Endothelial cell of umbilical vein (primary cell): ENCODE data around the gene TAB3. TPM values are rescaled to one million over a fixed set of nuclear protein-coding genes. Genes with fewer than 3 reads are reported as not detected.

Source experiments
- BruUV-seq: library from RNA; stranded (reverse); fragments of 400-500 nt; replicated peaks from 2 replicates; lab custom pipeline; 2021; lab: Mats Ljungman, UMichigan
- CTCF ChIA-PET: fragments of 300-600, 350-600 bp; sonication (Branson Sonifier 250); formaldehyde crosslinking; loops from one replicate; lab custom pipeline; 2021; ENCODE audit warnings: antibody characterized with exemption, inconsistent platforms; lab: Charles Lee
- POLR2A ChIA-PET: fragments of 300-600, 350-600 bp; sonication (Branson Sonifier 250); formaldehyde crosslinking; loops from one replicate; lab custom pipeline; 2021; ENCODE audit warnings: antibody characterized with exemption, inconsistent platforms; lab: Charles Lee
- DNase-seq: peaks from one replicate; pipeline ENCODE4 v3.0.0-alpha.2; 2011; ENCODE audit warnings: low read depth, low spot score
- FAIRE-seq: peaks from 2 replicates; lab custom pipeline; 2011; peaks lifted over from hg19 to GRCh38; lab: Jason Lieb, UNC
- H2AFZ ChIP-seq: 2 replicates; pipeline ENCODE4 v1.6.0; 2012; ENCODE audit warnings: low read depth, low read length, control low read depth, inconsistent platforms
- H3K27ac ChIP-seq: 2 replicates; pipeline ENCODE4 v1.5.1; 2011; ENCODE audit warnings: low read depth, mild to moderate bottlenecking, control low read depth, low read length, moderate library complexity; ENCODE audit not compliant: insufficient read depth
- H3K27me3 ChIP-seq, 2 experiments: 2 replicates each; pipeline versions ENCODE4 v1.6.0 to v1.6.1; 2011; ENCODE audit warnings: low read length in 2 of 2, mixed read lengths in 1 of 2; ENCODE audit not compliant: control insufficient read depth in 2 of 2, insufficient read depth in 2 of 2
- H3K36me3 ChIP-seq, 2 experiments: 2 replicates in 1 of 2; 3 replicates in 1 of 2; pipeline ENCODE4 v1.5.1; 2011; ENCODE audit warnings: low read length in 2 of 2, mild to moderate bottlenecking in 1 of 2, moderate library complexity in 1 of 2; ENCODE audit not compliant: control insufficient read depth in 2 of 2, insufficient read depth in 2 of 2; ENCODE audit errors: extremely low read depth in 1 of 2
- H3K4me1 ChIP-seq: 3 replicates; pipeline ENCODE4 v1.5.1; 2011; ENCODE audit warnings: mild to moderate bottlenecking, low read length; ENCODE audit not compliant: control insufficient read depth, insufficient read depth; ENCODE audit errors: extremely low read depth
- H3K4me2 ChIP-seq: 2 replicates; pipeline ENCODE4 v1.6.1; 2011; ENCODE audit warnings: low read length, control low read depth, mixed read lengths; ENCODE audit not compliant: insufficient read depth
- H3K4me3 ChIP-seq, 3 experiments: fragments of 200-600 bp in 1 of 3; sonication (generic), shearing (Covaris generic) in 1 of 3; replicated peaks in 1 of 3; 2 replicates each; pipeline ENCODE4 v1.5.1; 2011 to 2016; ENCODE audit warnings: control low read depth in 3 of 3, low read length in 3 of 3, mild to moderate bottlenecking in 2 of 3, inconsistent platforms in 1 of 3, low read depth in 1 of 3, moderate library complexity in 1 of 3; ENCODE audit not compliant: insufficient read depth in 1 of 3
- H3K79me2 ChIP-seq: 2 replicates; pipeline ENCODE4 v1.6.0; 2012; ENCODE audit warnings: low read length, inconsistent platforms; ENCODE audit not compliant: control insufficient read depth, insufficient read depth
- H3K9ac ChIP-seq: replicated peaks from 2 replicates; pipeline ENCODE3; 2011; ENCODE audit warnings: low read length, control low read depth; ENCODE audit not compliant: insufficient read depth; ENCODE audit errors: extremely low read depth
- H3K9me1 ChIP-seq: replicated peaks from 3 replicates; pipeline ENCODE4 v1.6.0; 2011; ENCODE audit warnings: mild to moderate bottlenecking, low read length; ENCODE audit not compliant: control insufficient read depth, insufficient read depth; ENCODE audit errors: extremely low read depth
- H3K9me3 ChIP-seq: replicated peaks from 2 replicates; pipeline ENCODE4 v1.5.1; 2012; ENCODE audit warnings: low read length, inconsistent platforms; ENCODE audit not compliant: control insufficient read depth, insufficient read depth
- H4K20me1 ChIP-seq: replicated peaks from 2 replicates; pipeline ENCODE3; 2011; ENCODE audit warnings: mild to moderate bottlenecking, low read length; ENCODE audit not compliant: control insufficient read depth, insufficient read depth; ENCODE audit errors: extremely low read depth
- CTCF ChIP-seq, 2 donors: IDR thresholded peaks; 1 replicate in 1 of 2; 2 replicates in 1 of 2; pipeline ENCODE4 v1.5.1; 2011; ENCODE audit warnings: low read length in 2 of 2, mild to moderate bottlenecking in 2 of 2, moderate library complexity in 2 of 2, control low read depth in 1 of 2, inconsistent platforms in 1 of 2, low read depth in 1 of 2; ENCODE audit not compliant: insufficient read depth in 1 of 2; ENCODE audit errors: extremely low read depth in 1 of 2
- EZH2 ChIP-seq: IDR thresholded peaks from 2 replicates; pipeline ENCODE4 v1.6.1; 2012; ENCODE audit warnings: borderline replicate concordance, low read depth, mild to moderate bottlenecking, moderate library complexity, low read length, inconsistent platforms; ENCODE audit not compliant: severe bottlenecking
- FOS ChIP-seq: IDR thresholded peaks from 2 replicates; pipeline ENCODE4 v1.6.1; 2011; ENCODE audit warnings: mild to moderate bottlenecking, low read length, moderate library complexity, borderline replicate concordance; ENCODE audit not compliant: insufficient read depth
- GATA2 ChIP-seq: IDR thresholded peaks from 2 replicates; pipeline ENCODE4 v1.7.0; 2011; ENCODE audit warnings: low read depth, mild to moderate bottlenecking, moderate library complexity, mixed read lengths, low read length; ENCODE audit not compliant: insufficient read length, insufficient read depth
- JUN ChIP-seq: IDR thresholded peaks from 2 replicates; pipeline ENCODE4 v1.6.1; 2011; ENCODE audit warnings: borderline replicate concordance, low read depth; ENCODE audit not compliant: insufficient read length, insufficient read depth
- MAX ChIP-seq: IDR thresholded peaks from 2 replicates; pipeline ENCODE4 v1.6.1; 2011; ENCODE audit not compliant: insufficient read depth, insufficient read length
- MYC ChIP-seq: IDR thresholded peaks from one replicate; pipeline ENCODE4 v1.6.1; 2011; ENCODE audit warnings: mild to moderate bottlenecking, low read depth, low read length
- POLR2A ChIP-seq: IDR thresholded peaks from 2 replicates; pipeline ENCODE4 v1.6.1; 2012; ENCODE audit warnings: low read depth, mild to moderate bottlenecking, control low read depth, low read length
- POLR2AphosphoS5 ChIP-seq: IDR thresholded peaks from 2 replicates; pipeline ENCODE4 v1.6.1; 2012; ENCODE audit warnings: low read depth, mild to moderate bottlenecking, control low read depth, low read length, moderate library complexity; ENCODE audit not compliant: insufficient read depth
- dilution Hi-C: fragments of 300-500 bp; cut with MboI; formaldehyde crosslinking; loops from one replicate; pipeline ENCODE4 v1.15.0; 2019; ENCODE audit warnings: low sequenced_read_pairs; ENCODE audit not compliant: extremely low pct_ligation_motif_present
- intact Hi-C: fragments of 100-400 bp; cut with micrococcal nuclease; formaldehyde crosslinking; loops from one replicate; pipeline ENCODE4 v1.10.0; 2022
- polyA plus RNA-seq, 4 experiments: library from polyadenylated mRNA; depleted of rRNA in 3 of 4; stranded (reverse) in 3 of 4; unstranded in 1 of 4; fragments of >200 nt; gene quantifications; 2 replicates each; pipeline versions ENCODE4 v1.2.1 to v1.2.3, GENCODE V29; 2011 to 2012; ENCODE audit warnings: missing spikeins in 1 of 4
- total RNA-seq: library from RNA; stranded (reverse); gene quantifications from 2 replicates; pipeline ENCODE4 v1.2.3, GENCODE V29; 2021

Gene TAB3
- total and polyA plus RNA-seq, 2 donors (not counting 3 experiments of a cell fraction or from before 2014, with no cell fraction given): 11.5 to 11.7 TPM

- FAIRE-seq (peak; percentile 31), DNase-seq (peak; percentile 6)
- Histone ChIP-seq H3K9me3 (no peaks in the 10 kb centered on the region), H2AFZ (no peak overlapping the region), H3K4me1 (no peaks in the 10 kb centered on the region), H3K4me2 (no peak overlapping the region), H3K4me3 (no peak overlapping the region), H3K9me1 (no peaks in the 10 kb centered on the region), H3K36me3 (no peaks in the 10 kb centered on the region), H4K20me1 (no peaks in the 10 kb centered on the region), H3K27ac (no peak overlapping the region), H3K27me3 (no peaks in the 10 kb centered on the region), H3K9ac (no peak overlapping the region), H3K79me2 (no peaks in the 10 kb centered on the region)
- intact Hi-C loops (no loop called here), dilution Hi-C loops (no loop called here)
- no TSS peak for BruUV-seq
- POLR2A ChIA-PET: no interaction called here
- CTCF ChIA-PET: no interaction called here
- TF ChIP-seq POLR2AphosphoS5 (no peak), MAX (no peak), POLR2A (no peak), EZH2 (no peak), JUN (no peak), CTCF (IDR thresholded peaks at IDR 0.05; ENCODE audit: extremely low read depth in 1 of 2, insufficient read depth in 1 of 2, low read depth in 1 of 2, low read length in 2 of 2) (no peak), GATA2 (no peak), FOS (no peak), MYC (no peak)
These were observed 46.9 kb upstream of the TAB3 start for GRCh38 chrX:30935985-30936384.
